NCI-H1694 treated with DMSO at 0.1 percent for 48 hours (cell line): ENCODE data around the gene XAF1.
"Not testable (repeated sequence)": the region's sequence is repeated elsewhere in the genome, so short reads cannot be mapped to it uniquely, and the experiment has no call there.

Experiments
- DNase-seq: peaks from one replicate; lab custom pipeline; 2025; lab: John Stamatoyannopoulos, UW

The XAF1 gene

DNA sequence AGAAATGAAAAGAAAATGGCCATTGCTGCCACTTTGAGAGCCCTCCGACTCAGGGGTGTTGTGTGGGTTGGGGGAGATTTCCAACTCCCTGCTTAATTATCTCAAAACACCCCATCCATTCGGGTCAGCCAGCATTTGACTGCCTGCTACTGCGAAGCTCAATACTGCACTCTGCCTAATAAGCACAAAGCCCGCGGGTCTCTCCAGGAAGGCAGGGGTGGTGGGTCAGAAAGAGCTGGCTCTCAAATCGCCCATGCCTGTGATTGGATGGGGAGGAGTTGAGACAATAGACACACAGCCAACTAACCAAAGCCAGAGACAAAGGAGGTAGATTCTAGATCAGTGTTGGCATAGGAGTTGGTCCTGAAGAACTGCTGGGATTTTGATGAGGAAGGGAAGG is 2.3 kb upstream of the XAF1 start:
- DNase-seq = no peak

GRCh38 chr17:6755281-6755680 is 565 bp upstream of the XAF1 start:
- DNase-seq = no peak

GRCh38 chr17:6756425-6757031 is 682 bp downstream of the XAF1 start:
- no peak for DNase-seq

GRCh38 chr17:6757747-6758146 is 1.9 kb downstream of the XAF1 start:
- DNase-seq = no peak

- no peak for DNase-seq
Observed at GRCh38 chr17:6761779-6762178, 5.9 kb downstream of the XAF1 start.

DNA sequence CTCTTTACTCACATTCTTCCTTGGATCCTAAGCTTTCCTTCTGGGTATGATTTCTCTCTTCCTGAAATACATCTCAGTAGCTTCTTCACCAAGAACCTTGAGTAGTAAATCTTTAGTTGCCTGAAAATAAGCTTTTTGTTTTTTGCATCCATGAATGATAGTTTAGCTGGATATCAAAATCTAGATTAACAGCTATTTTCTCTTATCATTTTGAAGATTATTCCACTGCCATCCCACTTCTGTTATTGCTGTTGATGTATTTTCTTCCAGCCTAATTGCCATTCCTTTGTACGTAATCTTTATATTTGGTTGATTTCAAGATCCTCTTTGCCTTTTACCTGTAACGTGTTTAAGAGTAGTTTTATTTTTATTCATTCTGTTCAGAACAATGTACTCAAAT is 12.6 kb downstream of the XAF1 start:
- DNase-seq = no peak

DNA sequence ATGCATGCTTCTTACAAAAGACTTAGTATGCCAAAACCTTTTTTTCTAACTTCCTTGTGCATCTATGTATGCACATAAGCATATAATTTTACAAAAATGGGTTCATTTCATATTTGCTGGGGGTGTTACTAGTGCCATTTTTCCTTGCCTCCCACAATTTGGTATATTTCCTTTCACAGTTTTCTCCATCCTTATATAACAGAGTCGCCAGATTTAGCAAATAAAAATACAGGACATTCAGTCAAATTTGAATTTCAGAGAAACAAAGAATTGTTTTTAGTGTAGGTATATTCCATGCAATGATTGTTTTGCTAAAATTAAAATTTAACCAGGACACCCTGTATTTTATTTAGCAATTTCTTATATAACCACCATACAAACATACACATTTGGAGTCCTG is 16.2 kb downstream of the XAF1 start:
- no peak for DNase-seq

DNA sequence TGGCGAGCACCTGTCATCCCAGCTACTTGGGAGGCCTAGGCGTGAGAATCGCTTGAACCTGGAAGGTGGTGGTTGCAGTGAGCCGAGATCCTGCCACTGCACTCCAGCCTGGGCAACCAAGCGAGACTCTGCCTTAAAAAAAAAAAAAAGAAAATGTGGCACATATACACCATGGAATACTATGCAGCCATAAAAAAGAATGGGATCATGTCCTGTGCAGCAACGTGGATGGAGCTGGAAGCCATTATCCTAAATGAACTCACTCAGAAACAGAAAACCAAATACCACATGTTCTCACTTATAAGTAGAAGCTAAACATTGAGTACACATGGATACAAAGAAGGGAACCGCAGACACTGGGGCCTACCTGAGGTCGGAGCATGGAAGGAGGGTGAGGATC is 19.1 kb downstream of the XAF1 start:
- DNase-seq = not testable (repeated sequence)

- DNase-seq = no peak
Observed at GRCh38 chr17:6775871-6776405, 20.1 kb downstream of the XAF1 start, which contains the start of gene FBXO39. Gene FBXO39, plus strand, starts transcription at chr17:6776215. Its CDS starts 3,654 bp downstream, at chr17:6779869.

GRCh38 chr17:6779411-6779810 is 23.6 kb downstream of the XAF1 start:
- DNase-seq = no peak

GRCh38 chr17:6780001-6780400 is 24.2 kb downstream of the XAF1 start:
- DNase-seq = no peak

DNA sequence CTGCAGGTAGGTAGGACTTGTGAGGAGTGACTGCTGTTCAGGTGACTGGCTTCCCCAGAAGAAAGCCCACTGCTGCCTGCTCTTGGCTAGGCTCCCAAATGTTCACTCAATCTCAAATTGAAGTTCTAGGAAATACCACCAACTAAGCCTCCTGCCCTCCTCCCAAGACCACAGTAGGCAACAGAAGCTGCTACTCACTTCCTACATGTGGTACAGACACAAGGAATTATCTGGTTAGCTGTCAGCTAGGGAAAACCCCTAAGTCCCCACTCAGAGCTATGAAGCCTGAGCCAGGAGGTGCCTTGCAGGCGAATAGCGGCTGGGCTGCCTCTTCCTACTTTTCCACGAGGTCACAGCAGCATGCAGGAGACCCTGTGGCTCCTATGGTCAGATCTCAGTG is 25.0 kb downstream of the XAF1 start:
- no peak for DNase-seq

- no peak for DNase-seq
Observed at GRCh38 chr17:6782244-6782643, 26.4 kb downstream of the XAF1 start.

- DNase-seq = no peak
Observed at GRCh38 chr17:6786618-6787017, 30.8 kb downstream of the XAF1 start.

GRCh38 chr17:6787081-6787693 is 31.3 kb downstream of the XAF1 start:
- DNase-seq = no peak

DNA sequence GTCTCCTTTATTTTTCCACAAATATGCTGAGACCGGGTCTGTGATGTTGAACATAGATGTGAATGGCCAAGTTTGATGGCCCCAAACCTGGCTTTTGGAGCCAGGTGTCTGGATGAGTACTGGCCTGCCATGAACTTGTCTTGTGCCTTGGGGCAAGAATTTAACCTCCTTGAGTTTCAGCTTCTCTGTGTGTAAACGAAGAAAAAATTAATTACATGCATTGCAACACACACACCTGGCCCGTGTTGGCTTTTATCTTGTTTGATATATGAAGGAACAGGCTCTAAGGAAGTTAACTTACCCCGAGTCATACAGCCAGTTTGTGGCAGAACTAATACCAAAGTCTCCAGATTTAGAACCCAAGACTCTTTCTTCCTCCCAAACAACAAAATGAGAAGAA is 33.3 kb downstream of the XAF1 start:
- DNase-seq = no peak

DNA sequence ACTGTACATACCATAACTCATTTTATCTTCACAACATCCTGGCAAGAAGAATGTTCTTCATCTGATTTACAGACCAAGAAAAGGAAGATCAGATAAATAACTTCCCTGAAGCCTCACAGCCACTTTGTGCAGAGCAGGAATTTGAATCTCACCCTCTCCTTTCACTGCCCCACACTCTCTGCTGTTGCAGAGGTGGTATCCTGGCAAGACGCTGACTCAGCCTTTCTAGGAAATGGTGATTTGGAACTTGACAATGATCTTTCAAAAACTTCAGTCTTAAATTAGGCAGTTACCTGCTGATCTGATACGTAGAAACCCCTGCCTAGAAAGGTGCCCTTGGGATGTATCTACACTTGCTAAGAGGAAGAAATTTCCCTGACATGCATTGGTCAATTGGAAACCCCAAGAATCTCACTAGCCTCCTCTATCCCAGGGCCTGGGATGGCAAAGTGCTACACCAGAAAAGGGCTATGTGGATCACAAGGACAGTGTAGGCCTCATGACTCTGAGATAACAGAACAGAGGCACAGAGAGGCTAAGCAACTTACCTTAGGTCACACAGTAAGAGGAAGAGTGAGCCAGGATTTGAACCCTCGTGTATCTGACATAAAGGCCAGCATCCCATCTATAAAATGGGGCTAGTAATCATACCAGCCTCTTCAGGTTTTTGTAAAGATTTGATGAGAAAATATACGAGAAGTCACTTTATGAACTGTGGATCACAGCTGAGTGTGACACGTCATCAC is 38.1 kb downstream of the XAF1 start:
- DNase-seq = no peak

DNA sequence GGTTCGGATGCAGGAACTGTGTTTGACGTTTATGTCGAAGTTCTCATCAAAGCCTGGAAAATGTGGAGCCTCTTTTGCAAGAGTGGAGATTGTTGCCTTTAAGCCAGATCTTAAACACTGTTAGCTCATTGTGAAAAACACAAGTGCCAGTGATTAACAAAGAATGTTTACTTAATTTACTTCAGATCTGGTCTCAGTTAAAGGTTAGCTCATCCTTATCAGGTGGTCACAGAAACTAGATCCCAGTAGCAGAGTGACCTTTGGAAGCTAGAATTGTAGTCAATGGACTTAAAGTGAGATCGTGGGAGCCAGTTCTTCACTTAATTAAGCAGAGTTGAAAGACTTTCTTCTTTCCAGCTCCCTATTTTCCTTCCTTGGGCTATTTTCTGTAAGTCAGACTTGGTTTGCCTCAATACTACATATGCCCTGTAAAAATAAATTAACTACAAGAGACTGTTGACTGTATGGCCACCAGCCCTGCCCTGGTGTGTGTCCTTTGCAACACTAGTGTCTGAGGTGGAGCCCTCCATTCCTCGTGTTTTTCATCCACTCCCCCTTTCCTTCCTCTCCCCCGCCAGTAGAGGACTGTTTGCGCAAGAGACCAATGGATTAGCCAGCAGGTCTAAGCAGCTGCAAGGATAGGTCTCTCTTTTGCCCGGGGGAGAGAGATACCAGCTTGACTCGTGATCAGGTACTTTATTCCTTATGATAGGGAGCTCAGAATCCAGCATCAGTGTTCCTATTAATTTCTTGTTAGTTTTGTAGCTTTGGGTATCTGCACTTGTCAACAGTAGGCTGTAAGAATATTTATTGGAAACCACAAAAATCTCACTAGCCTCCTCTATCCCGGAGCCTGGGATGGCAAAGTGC is 40.4 kb downstream of the XAF1 start:
- DNase-seq = no peak

GRCh38 chr17:6796887-6797490 is 41.1 kb downstream of the XAF1 start:
- DNase-seq = no peak

DNA sequence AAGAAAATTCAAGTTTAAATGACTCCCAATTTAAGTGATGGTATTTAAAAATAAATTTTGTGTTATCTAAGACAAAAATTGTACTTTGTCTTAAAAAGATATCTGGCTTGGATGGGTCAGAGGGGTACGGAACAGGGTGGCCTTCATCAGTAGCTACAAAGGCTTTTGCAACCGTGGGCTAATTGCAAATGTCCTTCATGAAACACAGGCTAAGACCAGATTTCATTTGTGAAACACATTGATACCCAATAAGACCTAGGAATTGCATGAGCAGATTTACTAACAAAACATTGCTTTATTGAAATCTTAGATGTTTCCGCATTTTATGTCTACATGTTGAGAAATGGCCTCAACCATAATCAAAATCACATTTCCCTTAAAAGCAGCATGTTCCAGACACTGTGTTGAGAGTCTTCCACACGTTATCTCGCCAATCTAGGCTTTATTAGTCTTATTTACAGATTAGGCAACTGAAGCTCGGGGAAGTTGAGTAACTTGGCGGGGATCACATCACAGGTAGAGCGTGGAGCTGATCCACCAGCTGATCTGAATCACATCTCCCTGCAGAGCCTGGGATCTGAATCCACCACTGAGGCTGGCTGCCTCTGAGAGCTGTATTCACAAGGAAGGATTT is 42.0 kb downstream of the XAF1 start:
- DNase-seq = no peak

DNA sequence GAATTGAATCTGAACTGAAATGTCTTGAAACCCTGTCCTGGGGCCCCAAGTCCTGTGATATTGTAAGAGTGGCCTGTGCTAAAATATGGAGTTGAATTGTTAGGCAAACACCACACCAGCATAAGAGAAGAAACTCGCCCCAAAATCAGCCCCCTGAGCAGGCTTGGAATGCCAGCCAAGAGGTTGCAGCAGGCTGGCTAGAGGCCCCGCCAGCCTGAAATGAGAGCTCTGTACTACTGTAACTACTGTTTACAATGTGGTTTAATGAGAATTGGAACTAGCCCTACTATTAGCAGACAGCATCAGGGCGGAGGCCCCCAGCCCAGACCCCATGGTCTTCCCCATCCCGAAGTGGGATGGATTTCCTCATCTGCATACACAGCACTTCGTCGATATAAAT is 43.9 kb downstream of the XAF1 start:
- DNase-seq = no peak
